ENCODE measurements around the gene RFT1. TPM values are rescaled to one million over a fixed set of nuclear protein-coding genes. Genes with fewer than 3 reads are reported as not detected.

Gene RFT1
- total RNA-seq, 1 donor from 2014 or later, result 14.8 TPM

- Mint-ChIP-seq H3K27me3 (ENCODE audit: low read depth) (no peaks in the 10 kb centered on the region), H3K4me3 (ENCODE audit: unreplicated experiment) (no peak overlapping the region), H3K27ac (ENCODE audit: unreplicated experiment) (no peak overlapping the region), H3K9me3 (ENCODE audit: low read depth) (no peaks in the 10 kb centered on the region), H3K4me1 (ENCODE audit: low read depth) (peaks cover 7% of the 10 kb centered on the region), H3K36me3 (ENCODE audit: low read depth) (peaks cover 13% of the 10 kb centered on the region)
- DNase-seq (ENCODE audit: low spot score), result peak; percentile 48
- TF ChIP-seq, protein P1, sequence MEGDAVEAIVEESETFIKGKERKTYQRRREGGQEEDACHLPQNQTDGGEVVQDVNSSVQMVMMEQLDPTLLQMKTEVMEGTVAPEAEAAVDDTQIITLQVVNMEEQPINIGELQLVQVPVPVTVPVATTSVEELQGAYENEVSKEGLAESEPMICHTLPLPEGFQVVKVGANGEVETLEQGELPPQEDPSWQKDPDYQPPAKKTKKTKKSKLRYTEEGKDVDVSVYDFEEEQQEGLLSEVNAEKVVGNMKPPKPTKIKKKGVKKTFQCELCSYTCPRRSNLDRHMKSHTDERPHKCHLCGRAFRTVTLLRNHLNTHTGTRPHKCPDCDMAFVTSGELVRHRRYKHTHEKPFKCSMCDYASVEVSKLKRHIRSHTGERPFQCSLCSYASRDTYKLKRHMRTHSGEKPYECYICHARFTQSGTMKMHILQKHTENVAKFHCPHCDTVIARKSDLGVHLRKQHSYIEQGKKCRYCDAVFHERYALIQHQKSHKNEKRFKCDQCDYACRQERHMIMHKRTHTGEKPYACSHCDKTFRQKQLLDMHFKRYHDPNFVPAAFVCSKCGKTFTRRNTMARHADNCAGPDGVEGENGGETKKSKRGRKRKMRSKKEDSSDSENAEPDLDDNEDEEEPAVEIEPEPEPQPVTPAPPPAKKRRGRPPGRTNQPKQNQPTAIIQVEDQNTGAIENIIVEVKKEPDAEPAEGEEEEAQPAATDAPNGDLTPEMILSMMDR (IDR thresholded peaks at IDR 0.05), result no peak
These were observed 39.2 kb downstream of the RFT1 start for GRCh38 chr3:53091011-53091410.

DNA sequence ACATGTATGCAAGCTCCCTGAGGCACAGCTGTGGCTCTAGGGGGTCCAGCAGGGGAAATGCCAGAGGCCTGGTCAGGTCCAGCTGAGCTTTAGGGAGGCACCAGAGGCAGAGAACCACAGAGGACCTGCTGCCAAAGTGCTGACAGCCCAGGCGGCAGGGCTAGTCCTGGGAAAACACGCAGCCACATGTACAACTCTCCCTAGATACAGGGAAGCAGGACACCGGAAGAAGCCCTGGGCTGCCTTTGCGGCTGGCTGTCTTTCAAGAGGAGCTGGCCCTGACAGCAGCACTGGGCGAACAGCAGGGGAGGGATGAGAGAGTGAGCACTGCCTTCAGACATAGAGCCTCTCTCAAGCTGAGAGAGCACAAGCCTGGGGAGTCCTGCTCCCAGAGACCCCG lies 40.7 kb downstream of the RFT1 start:
- Mint-ChIP-seq H3K9me3 (ENCODE audit: low read depth) (no peaks in the 10 kb centered on the region), H3K27ac (ENCODE audit: unreplicated experiment) (peak overlapping the region; percentile 73), H3K4me3 (ENCODE audit: unreplicated experiment) (no peak overlapping the region), H3K27me3 (ENCODE audit: low read depth) (no peaks in the 10 kb centered on the region), H3K36me3 (ENCODE audit: low read depth) (peaks cover 13% of the 10 kb centered on the region), H3K4me1 (ENCODE audit: low read depth) (peaks cover 8% of the 10 kb centered on the region)
- no peak for DNase-seq (ENCODE audit: low spot score)
- TF ChIP-seq, protein P1 (IDR thresholded peaks at IDR 0.05), result no peak

- DNase-seq (ENCODE audit: low spot score), result peak; percentile 32
- peaks cover 20% of the 10 kb centered on the region for H3K4me1 Mint-ChIP-seq (ENCODE audit: low read depth)
- TF ChIP-seq, protein P1 (IDR thresholded peaks at IDR 0.05), result no peak
- H3K4me3 Mint-ChIP-seq (ENCODE audit: unreplicated experiment), result no peak overlapping the region
- no peaks in the 10 kb centered on the region for H3K27me3 Mint-ChIP-seq (ENCODE audit: low read depth)
- H3K36me3 Mint-ChIP-seq (ENCODE audit: low read depth), result no peaks in the 10 kb centered on the region
- no peaks in the 10 kb centered on the region for H3K9me3 Mint-ChIP-seq (ENCODE audit: low read depth)
- H3K27ac Mint-ChIP-seq (ENCODE audit: unreplicated experiment), result no peak overlapping the region
These were observed 44.8 kb downstream of the RFT1 start for GRCh38 chr3:53085476-53085875.

- H3K4me3 Mint-ChIP-seq (ENCODE audit: unreplicated experiment), result no peak overlapping the region
- H3K27me3 Mint-ChIP-seq (ENCODE audit: low read depth), result no peaks in the 10 kb centered on the region
- peak; percentile 58 for DNase-seq (ENCODE audit: low spot score)
- H3K27ac Mint-ChIP-seq (ENCODE audit: unreplicated experiment), result no peak overlapping the region
- TF ChIP-seq, protein P1 (IDR thresholded peaks at IDR 0.05), result no peak
- H3K4me1 Mint-ChIP-seq (ENCODE audit: low read depth), result peaks cover 14% of the 10 kb centered on the region
- no peaks in the 10 kb centered on the region for H3K9me3 Mint-ChIP-seq (ENCODE audit: low read depth)
- H3K36me3 Mint-ChIP-seq (ENCODE audit: low read depth), result no peaks in the 10 kb centered on the region
These were observed 45.8 kb downstream of the RFT1 start for GRCh38 chr3:53084310-53085001.

DNA sequence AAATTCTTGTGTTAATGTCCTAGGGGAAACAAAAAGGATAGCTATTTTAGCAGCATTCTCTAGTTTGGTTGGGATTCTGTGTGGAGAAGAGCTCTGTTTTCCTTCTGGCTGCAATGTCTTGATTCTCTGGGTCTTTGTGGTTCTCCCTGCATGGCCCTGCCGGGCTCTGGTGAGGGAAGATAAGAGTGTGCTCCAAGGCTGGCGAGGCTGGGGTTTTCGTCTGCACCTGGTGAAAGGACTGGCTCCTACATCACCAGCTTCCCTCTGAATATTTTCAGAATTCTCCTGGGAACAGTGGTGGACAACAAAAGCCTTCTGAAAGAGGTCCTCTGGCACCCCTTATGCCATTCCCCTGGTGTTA lies 46.3 kb downstream of the RFT1 start:
- Mint-ChIP-seq H3K4me3 (ENCODE audit: unreplicated experiment) (no peak overlapping the region), H3K27ac (ENCODE audit: unreplicated experiment) (peak overlapping the region; percentile 83), H3K4me1 (ENCODE audit: low read depth) (peaks cover 13% of the 10 kb centered on the region), H3K36me3 (ENCODE audit: low read depth) (no peaks in the 10 kb centered on the region), H3K27me3 (ENCODE audit: low read depth) (no peaks in the 10 kb centered on the region), H3K9me3 (ENCODE audit: low read depth) (no peaks in the 10 kb centered on the region)
- TF ChIP-seq, protein P1 (IDR thresholded peaks at IDR 0.05), result no peak
- no peak for DNase-seq (ENCODE audit: low spot score)

All from chondrocyte (in vitro differentiated cells).